C4-2B (cell line): ENCODE results near the gene BARX1.

ENCODE experiments used
- H3K27ac ChIP-seq: fragments of 450-650 bp; 2 replicates; pipeline ENCODE4 v1.5.1; 2017
- CTCF ChIP-seq: fragments of 450-650 bp; conservative IDR thresholded peaks from 2 replicates; pipeline ENCODE4 v1.5.1; 2017; ENCODE audit warnings: mild to moderate bottlenecking
- ZFX ChIP-seq: fragments of 450-650 bp; IDR thresholded peaks from 2 replicates; pipeline ENCODE4 v1.6.1; 2017

Gene BARX1

DNA sequence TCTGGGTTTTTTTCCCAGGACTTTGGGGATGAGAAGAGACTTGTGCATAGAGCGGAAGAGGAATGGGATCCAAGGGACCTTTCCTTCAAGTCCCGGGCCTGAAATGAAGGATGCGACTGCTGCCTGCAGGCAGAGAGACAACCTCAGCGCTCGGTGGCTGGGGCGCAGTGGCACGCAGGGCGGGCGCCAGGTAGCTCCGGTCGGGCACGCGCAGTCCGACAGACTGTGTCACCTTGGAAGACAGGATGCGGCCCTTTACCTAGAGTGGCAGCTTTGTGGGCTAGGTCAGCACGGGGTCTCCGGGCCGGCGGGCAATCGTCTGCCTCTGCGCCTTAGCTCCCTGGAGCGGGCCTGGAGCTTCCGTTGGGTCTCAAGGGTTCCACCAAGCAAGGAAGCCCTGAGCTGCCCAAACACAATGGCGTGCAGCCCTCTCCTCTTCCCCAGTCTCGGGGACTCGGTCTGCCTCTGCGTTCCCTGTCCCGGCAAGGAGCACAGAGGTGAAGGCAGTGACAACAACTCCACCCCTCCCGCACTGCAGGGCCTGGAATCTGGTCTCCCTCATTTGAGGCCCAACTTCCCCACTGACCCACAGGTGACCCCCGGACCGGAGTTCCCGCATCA is 6.0 kb downstream of the BARX1 start:
- no peak overlapping the region for H3K27ac ChIP-seq
- TF ChIP-seq ZFX (no peak), CTCF (no peak)

- no peak for TF ChIP-seq ZFX
- TF ChIP-seq CTCF: no peak
Observed at GRCh38 chr9:93948441-93949072, 6.6 kb downstream of the BARX1 start.

GRCh38 chr9:93947409-93948070 is 7.6 kb downstream of the BARX1 start:
- H3K27ac ChIP-seq: no peak overlapping the region
- TF ChIP-seq CTCF (no peak), ZFX (no peak)

More at GRCh38 chr9:93948441-93949072, 6.6 kb downstream of the BARX1 start:
- no peak overlapping the region for H3K27ac ChIP-seq

- TF ChIP-seq ZFX: no peak
- TF ChIP-seq CTCF: no peak
- H3K27ac ChIP-seq: no peak overlapping the region
Observed at GRCh38 chr9:93946338-93946712, 8.8 kb downstream of the BARX1 start.

GRCh38 chr9:93945400-93946337 is 9.5 kb downstream of the BARX1 start:
- H3K27ac ChIP-seq: peak overlapping the region; percentile 19

DNA sequence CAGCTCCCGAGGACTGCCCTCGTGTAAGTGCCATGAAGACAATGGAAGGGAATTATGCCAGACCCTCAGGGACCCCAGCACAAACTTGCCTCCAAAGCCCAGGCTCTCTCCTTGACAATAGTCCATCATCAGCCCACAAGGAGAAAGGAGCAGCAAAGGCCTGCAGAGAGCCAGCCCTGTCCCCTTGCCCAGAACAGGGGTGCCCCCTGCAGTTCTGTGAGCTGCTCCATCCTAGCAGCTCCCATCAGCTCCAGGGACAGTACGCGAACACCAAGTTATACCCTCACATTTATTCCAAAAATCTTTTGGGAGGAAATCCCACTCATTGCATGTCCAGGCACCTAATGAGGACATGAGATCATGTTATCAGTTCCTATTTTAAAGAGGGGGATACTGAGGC is 11.1 kb downstream of the BARX1 start:
- H3K27ac ChIP-seq: no peak overlapping the region
- TF ChIP-seq ZFX (no peak), CTCF (no peak)

More at GRCh38 chr9:93945400-93946337, 9.5 kb downstream of the BARX1 start:
- TF ChIP-seq ZFX: no peak
- no peak for TF ChIP-seq CTCF
